GM18502 (cell line): ENCODE data around the gene TMED4.
A peak's percentile ranks its signal among the peaks of the same experiment; 100 is the strongest.

Source experiments
- ATAC-seq: cut with Tn5 transposase; IDR thresholded peaks from one replicate; pipeline ENCODE4 v1.9.1; 2021; ENCODE audit warnings: mild to moderate bottlenecking; ENCODE audit not compliant: unreplicated experiment, poor library complexity

Gene TMED4

GRCh38 chr7:44581879-44582603, at the start of gene TMED4:
Gene TMED4, minus strand, starts transcription at chr7:44582231. Its CDS starts 25 bp downstream, at chr7:44582206.
- ATAC-seq = peak; percentile 81

DNA sequence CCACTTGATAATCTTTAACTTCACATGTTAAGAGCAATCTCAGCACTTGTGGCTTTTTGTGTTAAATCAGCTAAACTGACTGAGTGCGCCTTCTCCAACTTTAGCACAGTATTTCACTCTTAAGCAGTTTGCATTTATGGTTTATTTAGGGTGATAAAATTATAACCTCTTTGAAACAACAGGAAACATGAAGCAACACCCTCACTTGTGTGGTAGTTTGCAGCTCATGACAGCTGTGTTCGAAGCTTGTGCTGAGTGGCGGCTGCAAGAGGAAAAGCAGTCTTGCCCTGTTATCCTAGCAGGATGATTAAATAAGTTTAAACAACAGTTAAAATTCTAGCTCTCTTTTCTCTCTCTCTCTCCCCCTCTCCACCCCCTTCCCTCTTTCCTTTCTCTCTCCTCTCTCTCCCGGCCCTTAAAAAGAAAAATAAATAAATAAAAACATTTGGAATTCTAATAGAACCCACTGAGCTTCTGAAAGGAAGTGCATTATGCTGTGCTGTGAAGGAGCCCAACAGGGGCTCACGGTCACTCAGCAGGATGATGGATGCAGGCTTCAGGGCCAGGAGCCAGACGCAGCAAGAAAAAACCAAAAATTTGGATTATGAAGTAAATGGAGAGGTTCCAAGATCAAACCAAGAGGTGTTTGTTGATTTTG, 49.6 kb upstream of the TMED4 start:
- ATAC-seq = no peak

- no peak for ATAC-seq
These were observed 48.9 kb upstream of the TMED4 start for GRCh38 chr7:44630792-44631457.

- no peak for ATAC-seq
These were observed 47.9 kb upstream of the TMED4 start for GRCh38 chr7:44629829-44630522.

- ATAC-seq = no peak
These were observed 44.6 kb upstream of the TMED4 start for GRCh38 chr7:44626620-44627019.

GRCh38 chr7:44625526-44626471, 43.8 kb upstream of the TMED4 start:
- no peak for ATAC-seq

DNA sequence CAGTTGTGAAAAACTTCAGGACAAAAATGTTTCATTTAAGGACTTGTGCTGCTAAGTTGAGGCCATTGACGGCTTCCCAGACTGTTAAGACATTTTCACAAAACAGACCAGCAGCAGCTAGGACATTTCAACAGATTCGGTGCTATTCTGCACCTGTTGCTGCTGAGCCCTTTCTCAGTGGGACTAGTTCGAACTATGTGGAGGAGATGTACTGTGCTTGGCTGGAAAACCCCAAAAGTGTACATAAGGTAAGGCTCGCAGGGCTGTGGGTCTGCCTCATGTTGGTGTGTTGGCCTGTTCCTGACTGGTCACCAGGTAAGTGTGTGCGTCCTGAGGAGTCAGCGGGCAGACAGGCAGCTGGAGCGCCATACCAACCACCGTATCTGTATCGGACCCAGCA, 42.3 kb upstream of the TMED4 start:
- ATAC-seq = no peak

GRCh38 chr7:44622342-44623151, 40.5 kb upstream of the TMED4 start:
- ATAC-seq = peak; percentile 84

DNA sequence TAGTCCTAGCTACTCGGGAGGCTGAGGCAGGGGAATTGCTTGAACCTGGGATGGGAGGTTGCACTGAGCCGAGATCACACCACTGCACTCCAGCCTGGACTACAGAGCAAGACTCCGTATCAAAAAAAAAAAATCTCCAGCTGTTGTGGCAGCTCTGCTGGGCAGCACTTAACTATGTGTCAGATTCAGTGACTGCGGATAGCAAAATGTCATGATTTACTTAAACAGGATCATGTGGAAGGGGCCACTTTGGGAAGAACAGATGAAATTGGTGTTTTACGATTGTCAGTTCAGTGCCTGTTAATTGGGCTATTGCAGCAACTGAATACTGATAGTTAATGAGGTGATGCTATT, 39.7 kb upstream of the TMED4 start:
- ATAC-seq = no peak

DNA sequence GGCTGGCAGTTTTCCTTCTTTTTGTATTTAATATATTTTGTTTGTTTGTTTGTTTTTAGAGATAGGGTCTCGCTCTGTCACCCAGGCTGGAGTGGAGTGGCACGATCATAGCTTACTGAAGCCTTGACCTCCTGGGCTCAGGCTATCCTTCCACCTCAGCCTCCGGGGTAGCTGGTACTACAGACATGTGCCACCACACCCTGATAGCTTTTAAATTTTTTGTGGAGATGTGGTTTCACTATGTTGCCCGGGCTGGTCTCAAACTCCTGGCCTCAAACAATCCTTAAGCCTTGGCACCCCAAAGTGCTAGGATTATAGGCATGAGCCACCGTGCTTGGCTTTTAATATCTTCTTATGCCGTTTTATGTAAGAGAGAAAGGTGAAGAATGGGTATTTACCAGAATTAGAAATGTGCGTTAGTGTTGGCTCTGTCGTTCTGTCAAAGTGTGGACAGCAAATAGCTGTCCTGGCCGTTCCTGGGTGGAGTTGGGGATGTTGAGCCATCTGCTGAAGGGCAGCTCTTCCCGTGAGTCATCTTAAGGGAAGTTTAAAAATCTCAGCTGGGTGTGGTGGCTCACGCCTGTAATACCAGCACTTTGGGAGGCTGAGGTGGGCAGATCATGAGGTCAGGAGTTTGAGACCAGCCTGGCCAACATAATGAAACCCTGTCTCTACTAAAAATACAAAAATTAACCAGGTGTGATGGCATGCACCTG, 39.2 kb upstream of the TMED4 start:
- no peak for ATAC-seq

DNA sequence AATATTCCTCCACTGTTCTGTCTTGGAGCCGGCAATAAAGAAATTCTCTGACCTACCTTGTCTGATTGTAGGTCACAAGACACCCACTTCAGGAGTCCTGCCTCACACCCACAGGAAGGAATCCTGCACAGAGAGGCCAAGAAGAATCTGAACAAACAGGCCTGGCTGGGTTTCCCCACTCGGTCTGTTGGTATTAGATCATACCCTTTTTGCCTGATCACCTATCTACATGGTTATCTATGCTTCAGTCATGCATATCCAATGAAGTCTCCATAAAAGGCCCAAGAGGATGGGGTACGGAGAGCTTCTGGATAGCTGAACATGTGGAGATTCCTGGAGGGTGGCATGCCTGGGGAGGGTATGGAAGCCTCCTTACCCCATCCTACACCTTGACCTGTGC, 36.7 kb upstream of the TMED4 start:
- no peak for ATAC-seq

DNA sequence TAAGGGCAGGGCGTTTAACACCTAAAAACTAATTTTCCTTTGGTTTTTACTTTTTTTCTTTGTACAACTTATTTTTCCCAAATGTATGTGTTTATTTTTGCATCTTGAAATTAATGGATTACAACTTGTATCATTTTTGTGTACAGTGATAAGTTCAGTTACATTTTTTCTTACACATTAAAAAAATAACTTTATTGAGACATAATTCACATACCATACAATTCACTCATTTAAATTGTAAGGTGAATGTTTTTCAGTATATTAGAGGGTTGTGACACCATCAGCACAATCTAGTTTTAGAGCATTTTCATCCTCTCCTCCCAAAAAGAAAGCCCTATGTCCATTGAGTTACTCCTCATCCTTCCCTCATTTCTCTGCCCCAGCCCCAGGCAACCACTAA, 36.0 kb upstream of the TMED4 start:
- no peak for ATAC-seq

DNA sequence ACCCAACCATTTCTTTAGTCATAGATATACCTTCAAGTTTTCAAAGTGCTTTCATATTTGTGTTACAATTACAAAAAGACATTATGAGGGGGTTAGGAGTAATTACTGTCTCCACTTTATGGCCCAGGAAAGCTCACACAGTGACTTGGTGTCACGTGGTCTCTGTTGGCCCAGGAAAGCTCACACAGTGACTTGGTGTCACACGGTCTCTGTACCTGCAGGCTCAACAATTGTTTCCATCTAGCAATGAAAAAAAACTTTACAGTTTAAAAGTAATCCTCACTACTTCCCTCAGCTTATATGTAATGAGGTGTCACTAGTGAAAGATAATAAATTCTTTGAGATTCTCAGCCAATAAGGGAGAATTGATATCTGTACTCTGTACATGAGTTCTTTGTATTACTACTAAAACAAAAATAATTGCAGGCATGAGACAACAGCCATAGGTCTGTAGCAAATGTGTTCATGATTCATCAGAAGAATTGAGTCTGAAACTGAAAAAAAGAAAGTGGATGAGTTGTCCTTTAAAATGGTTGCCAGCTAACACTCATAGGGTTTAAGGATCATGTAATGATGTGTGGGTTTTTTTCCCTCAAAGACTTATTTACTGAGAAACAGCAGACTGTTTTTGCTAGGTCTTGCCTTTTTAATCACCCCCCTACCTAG, 35.3 kb upstream of the TMED4 start:
- ATAC-seq = peak; percentile 42

DNA sequence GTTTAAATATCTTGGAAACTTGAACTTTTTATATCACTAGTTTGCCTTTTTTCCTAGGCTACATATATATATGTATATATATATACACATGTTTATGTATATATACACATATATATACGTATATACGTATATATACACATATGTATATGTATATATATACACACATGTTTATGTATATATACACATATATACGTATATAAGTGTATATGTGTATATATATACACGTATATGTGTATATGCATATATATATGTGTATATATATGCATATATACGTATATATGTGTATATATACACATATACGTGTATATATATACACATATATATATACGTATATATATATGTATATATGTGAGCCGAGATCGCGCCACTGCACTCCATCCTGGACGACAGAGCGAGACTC, 34.5 kb upstream of the TMED4 start:
- ATAC-seq = no peak

- ATAC-seq = no peak
These were observed 33.8 kb upstream of the TMED4 start for GRCh38 chr7:44615793-44616192.

DNA sequence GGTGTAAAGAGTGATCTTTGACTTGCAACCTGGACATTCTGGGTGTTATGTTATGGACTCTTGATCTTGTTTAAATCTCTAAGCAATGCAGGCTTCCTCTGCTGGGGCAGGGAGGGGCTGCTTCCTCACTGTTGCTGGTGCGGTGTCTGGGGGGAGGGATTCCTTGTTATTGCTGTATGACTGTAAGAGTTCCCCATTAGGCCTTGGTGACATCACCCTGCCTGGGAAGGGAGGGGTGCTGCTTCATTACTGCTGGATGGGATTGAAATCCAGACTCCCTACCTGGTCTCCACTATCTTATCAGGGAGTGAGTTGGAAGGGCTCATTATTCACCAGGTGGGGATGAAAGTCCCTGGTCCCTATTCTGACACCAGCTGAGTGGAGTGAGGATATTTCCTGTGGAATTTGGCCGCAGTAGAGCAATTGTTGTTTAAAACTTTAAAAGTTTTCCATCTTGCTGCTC, 33.1 kb upstream of the TMED4 start:
- ATAC-seq = no peak

GRCh38 chr7:44609829-44610228, 27.8 kb upstream of the TMED4 start:
- ATAC-seq = no peak
